C1 segment of cervical spinal cord (tissue), 14 donors: ENCODE measurements around the gene DYRK1A.

ENCODE experiments used
- DNase-seq, 14 donors: peaks; one replicate each; lab custom pipeline; 2025; lab: John Stamatoyannopoulos, UW

DYRK1A gene

DNA sequence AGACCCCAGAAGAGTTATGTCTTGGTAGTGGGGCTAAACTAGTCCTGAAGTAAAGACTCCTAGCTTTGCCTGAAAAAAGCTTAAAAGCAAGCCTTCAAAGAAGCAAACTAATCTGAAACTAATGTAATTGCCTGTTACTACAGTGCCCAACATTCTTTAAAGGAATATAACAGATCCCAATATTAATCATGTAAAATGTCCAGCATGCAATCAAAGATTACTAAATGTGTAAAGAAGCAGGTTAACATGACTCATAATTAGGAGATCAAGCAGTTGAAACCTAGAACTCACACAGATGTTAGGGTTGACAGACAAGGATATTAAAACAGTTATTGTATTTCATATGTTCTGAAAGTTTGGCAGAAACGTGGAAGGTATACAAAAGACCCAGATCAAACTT, 17.8 kb downstream of the DYRK1A start:
- DNase-seq, result no peak

DNA sequence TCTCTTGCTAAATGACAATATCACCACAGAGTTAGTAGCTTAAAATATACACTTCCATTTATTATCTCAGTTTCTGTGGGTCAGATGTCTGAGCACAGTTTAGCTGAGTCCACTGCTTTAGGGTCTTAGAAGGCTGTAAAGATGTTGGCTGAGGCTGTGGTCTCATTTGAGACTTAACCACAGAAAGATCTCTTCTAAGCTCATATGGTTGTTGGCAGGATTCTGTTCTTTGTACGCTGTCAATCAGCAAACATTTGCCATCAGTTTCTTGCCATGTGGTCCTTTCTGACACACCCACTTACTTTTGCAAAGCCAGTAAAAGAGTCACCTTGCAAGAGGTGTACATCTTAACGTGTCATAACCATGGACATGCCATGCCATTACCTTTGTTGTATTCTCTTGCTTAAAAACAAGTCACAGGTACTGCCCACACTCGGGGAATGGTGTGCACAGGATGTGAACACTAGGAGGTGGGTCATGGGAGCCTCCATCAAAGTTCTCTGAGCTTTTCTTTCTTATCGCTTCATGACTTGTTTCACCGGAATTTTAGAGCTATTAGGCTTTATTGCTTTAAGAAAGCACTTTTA, 18.7 kb downstream of the DYRK1A start:
- DNase-seq, result no peak

DNA sequence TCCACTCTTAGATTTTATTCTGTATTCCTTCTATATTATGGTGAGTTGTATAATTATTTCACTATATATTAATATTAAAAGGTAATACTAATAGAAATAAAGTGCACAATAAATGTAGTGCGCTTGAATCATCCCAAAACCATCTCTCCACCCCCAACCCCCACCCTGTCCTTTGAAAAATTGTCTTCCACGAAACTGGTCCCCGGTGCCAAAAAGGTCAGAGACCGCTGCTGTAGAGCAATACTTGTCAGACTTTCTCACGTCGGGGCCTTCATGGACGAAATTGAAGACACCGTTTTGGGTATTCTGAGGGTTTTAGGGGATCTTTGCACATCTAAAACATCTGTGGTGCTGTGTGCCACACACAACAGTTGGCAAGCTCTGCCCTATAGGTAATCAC, 19.6 kb downstream of the DYRK1A start:
- no peak for DNase-seq

DNA sequence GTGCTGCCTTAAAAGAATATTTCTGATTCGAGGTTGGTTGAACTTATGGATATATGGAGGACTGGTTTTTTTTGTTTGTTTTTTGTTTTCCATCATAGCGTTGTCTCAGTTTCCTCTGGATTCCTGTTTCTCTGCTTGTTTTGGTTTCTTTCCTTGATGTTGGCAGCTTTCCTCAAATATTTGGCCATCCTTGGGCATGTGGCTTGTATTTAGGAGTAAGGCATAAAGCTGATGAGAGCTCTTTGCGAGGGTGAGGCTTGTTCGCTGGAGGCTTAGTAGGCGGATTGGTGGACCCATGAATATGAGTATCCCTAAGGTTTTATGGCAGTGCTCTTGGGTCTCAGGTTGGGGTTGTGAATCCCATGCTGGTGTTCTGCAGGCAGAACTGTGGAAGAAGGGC, 22.9 kb downstream of the DYRK1A start:
- no peak for DNase-seq

DNA sequence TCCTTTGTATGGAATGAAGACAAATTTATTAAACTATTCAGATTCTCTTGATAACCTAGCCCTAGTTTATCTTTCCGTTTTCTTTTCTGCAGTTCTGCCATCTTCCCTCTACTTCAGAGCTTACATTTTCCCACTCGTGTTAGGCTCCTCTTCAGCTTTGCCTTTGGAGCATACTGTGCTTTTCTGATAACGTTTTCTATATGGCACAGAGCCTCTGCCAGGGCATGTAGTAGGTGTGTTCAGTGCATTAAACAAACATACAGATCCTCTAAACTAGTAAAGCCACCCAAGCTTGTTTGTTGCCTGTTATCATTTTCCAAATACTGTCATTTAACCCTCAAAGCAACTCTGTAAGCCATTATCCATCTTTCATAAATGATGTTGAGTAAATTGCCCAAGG, 25.1 kb downstream of the DYRK1A start:
- DNase-seq, result no peak

DNA sequence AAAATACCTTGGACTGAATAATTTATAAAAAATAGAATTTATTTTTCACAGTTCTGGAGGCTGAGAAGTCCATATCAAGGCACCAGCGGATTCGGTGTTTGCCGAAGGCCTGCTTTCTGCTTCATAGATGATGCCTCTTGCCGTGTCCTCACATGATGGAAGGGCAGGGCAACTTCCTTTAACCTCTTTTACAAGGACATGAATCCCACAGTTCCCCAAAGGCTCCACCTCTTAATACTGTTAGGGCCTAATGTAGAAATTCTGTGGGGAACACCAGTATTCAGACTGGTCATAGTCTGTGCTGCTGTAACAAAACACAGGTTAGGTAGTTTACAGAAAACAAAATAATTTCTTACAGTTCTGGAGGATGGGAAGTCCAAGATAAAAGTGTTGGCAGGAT, 25.9 kb downstream of the DYRK1A start:
- no peak for DNase-seq

DNA sequence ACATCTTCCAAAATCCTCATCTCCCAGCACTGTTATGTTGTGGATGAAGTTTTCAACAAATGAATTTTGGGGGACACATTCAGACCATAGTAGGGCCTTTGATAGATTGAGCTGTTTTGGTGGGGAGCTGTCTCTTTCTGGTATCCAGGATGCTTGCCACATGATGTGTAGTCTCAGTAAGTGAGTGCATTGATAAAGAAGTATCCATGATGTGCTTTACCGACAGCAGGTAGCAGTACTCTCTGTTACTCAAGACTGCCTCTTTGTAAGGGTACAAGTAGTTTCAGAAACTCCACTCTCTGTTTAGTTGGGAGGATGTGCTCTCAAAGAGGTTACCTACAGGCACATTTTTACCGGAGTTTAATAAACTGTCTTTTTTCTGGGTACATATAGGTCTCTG, 26.5 kb downstream of the DYRK1A start:
- no peak for DNase-seq

DNA sequence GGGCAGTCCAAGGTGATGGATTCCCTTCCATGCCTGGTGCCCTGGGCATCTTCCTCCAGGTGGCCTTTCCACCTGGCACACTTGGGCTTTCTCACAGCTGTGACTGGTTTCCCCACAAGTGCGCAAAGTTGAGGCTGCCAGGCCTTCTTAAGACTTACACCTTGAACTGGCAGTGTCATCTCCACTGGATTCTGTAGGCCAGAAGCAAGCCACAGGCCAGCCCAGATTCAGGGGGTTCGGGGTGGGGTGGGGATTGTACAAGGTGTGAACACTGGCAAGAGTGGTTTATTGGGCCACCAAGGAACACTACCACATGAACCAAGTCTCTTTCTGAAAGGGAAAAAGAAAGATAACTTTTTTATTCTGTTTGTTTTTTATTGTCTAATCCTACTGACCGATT, 27.2 kb downstream of the DYRK1A start:
- DNase-seq, result no peak

DNA sequence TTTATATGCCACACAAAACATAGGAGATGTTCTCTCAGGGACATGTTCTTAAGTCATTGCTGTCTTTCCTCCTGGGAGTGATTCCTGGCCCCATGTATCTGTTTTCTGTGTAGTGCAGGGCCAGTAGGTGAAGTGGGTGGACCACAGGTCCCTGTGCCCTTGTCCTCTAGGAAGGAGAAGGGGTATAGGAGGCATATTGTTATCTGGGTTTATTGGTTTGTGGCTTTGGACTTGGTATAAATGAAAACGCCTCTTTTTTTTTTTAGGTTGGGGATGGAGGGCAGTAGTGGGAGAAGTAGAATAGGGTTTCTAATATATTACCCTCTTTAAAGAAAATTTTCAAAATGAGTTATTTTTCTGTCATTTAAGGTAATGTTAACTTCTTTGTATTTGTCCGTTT, 29.4 kb downstream of the DYRK1A start:
- no peak for DNase-seq

DNA sequence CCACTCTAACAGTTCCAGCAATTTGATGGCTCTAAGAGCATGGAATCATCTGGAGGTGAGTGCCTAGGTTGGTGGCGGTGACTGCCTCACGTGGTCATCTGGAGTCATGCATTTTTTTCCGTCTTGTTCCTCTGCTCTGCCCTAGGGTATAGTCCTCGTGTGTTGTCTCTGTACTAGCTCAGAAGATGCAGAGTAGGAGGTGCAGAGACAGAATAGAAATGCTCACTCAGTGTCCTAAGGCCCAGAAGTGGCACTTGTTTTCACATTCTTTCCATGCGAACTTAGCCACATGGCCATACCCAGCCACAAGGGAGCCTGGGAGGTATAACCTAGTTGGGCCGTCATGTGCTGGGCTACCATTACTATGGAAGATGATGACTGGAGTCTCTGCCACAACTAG, 30.3 kb downstream of the DYRK1A start:
- DNase-seq, result no peak

DNA sequence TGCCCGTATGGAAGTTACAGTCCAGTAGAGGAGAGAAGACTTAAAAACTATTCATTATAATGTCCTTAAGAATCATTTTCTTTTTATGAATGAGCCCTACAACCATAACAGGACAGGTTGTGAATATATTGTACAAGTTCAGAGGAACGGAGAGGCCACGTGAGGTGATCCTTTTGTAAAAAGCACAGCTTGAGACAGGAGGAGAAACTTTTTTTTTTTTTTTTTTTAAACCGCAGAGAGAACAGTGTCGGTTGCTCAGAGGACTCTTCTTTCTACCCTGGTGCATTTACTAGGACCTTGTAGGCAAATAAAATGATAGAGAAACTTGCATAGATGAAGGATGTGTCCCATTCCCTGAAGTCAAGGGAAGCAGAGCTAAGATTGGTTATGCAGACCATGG, 32.1 kb downstream of the DYRK1A start:
- DNase-seq, result no peak

DNA sequence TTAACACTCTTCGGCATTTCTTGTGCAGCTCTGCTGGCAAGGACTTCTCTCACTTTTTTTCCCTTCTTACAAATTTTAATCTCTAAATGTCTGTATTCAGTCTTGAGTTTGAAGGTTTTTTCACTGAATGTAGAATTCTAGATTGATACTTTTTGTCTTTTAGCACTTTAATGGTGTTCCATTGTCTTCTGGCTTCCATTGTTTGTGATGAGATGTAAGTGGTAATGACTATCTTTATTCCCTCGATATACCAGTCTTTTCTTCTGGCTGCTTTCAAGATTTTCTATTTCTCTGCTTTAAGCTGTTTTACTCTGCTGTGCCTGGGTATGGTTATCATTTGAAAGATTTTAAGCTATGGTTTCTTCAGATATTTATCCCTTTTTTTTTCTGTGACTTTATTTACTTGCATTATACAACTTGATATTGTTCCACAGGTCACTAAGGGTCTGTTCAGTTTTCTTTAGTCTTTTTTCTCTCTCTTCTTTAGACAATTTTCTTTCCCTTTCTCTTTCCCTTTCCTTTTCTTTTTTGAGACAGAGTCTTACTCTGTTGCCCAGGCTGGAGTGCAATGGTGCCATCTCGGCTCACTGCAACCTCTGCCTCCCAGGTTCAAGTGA, 35.8 kb downstream of the DYRK1A start:
- DNase-seq, result no peak

DNA sequence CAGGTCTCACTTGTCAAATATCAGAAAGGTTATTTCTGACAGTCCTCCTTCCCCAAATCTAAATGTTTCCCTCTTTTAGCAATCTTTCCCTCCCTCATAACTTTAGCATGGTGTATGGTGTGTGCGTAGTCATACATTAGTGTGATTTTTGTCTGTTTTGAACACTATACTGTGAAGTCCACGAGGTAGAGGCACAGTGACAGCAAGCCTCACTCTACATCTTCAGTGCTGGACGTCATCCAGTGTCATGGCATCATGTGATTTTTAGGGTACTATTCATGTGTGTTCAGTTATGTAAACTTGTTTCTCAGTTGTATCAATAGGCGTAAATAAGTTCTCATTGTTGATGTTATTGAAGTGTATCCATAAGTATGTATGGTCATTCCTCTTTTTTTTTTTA, 39.1 kb downstream of the DYRK1A start:
- DNase-seq, result no peak

DNA sequence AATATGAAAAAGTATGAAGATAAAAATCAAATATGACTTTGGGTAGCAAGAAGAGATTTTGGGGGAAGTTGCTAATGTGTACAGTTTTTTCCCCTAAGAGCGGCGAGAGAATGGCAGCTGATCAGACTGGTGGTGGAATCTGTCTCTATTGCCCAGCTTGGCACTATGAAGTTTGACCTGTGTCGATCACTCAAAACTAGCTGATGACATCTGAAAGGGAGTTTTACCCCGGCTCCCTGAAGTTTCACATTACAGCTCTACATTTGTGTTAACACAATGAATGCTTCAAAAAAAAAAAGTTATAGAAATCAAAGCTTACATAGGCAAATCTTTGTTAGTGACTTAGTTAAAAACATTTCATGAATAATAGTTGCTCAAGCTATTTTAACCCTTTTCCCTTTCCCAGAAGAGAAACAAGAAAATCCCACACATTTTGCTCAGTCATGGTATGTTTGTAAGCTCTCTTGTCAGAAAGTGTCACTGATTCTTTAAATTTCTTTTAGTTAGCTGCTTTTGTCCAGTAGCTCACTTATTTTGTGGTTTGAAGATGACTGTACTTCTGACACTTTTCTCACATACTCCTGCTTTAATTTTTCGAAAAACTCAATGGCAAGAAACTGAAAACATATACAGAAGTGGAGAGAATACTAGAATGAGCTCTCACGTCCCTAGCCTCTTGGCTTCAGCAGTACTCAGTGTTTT, 41.3 kb downstream of the DYRK1A start:
- DNase-seq, result no peak

DNA sequence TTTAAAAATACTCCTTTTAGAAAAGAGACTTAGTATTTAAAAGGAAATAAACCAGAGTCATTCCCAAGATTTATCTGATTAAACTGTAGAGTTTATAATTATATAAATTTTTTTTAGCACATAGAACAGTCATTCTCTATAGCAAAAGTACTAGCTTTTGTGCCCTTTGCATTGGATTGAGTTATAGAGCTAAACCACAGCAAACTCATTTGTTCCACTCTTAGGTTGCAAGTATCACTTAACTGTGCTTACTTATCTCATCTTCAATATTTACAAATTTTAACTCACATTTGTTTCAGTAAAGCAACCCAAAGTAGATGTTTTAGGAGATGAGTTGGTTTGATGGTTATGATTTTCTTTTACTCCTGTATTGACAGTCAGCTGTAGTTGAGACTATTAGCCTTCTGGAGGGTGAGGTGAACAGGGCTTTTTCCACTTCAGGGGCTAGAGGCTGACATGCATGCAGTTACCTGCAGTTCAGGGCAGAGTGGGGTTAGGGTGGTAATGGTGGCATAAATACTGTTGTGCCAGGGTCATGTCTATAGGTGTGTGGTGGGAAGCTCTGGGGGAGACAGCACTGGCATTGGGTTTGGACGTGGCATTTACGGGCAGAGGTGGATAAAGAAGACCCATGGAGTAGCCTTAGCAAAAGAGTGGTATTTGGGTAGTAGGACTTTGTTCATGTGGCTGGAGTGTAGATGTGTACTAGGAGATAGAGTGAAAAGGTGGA, 42.1 kb downstream of the DYRK1A start:
- DNase-seq, result no peak

DNA sequence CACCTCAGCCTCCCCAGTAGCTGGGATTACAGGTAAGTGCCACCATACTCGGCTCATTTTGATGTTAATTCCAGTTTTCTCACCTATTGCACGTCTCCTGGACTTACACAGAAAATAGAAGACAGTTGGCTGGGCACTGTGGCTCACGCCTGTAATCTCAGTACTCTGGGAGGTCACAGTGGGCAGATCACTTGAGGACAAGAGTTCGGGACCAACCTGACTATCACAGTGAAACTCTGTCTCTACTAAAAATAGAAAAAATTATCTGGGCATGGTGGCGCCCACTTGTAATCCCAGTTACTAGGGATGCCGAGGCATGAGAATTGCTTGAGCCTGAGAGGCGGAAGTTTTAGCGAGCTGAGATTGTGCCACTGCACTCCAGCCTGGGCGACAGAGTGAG, 44.1 kb downstream of the DYRK1A start:
- DNase-seq, result no peak

DNA sequence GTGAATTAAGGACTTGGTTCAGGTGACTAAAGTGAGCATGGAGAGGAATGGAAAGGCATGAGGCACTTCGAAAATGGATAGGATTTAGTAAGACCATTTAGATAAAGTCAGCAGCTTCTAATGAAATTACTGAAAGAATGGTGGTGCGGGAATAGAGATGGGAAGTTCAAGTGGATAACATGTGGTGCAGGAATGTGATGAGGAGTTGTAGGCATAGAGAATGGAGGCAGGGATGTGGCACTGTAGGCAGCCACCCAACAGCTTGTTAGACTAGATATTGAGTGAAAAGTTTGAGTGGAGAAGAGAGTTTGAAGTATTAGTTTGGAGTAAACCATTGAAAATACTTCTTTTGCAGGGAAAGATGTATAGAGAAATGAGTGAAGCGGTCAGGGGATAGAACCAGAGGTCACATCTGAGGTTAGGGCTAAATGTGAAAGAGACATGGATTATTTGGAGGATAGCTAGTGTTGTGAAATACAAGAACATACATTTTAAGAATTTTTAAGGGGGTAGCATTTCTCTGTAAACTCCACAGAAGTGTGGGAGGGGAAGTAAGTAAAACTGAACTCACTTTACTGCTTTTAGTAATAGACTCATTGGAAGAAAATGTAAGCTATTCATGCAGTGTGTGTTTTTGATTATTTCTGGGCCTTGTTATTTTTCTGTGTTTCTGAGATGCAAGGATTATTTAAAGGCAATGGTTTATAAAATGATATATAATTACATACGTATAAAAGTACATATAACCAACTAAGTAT, 46.2 kb downstream of the DYRK1A start:
- DNase-seq, result no peak

DNA sequence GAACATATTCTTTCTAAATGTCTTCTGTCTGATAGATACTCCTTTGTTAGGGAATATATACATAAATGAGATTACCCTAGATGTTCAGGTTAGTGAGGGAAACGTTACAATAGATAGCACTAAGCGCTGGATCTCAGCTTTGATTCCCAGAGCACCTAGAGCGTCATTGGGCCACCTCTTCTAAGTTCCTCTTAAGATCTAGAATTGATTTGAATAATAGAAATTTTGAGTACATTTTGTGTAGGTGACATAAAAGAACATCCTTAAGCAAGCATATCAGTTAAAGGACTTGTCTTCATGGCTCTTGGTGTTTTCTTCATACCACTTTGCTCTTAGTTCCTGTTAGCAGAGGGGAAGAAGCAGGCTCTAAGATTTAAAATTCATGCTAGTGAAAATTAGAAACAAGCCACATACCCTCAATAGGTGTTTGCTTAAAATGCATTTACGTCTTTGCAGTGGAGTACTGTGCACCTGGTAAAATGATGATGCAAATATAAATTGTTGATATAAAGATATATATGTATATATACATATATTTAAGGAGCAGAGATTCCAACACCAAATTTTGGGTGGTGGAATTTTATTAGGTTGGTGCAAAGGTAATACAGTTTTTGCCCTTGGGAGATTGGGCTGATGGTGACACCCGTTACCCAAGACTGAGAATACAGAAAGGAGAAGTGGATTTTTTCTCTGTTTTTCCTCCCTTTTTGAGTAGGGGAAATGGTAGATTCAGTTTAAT, 47.1 kb downstream of the DYRK1A start:
- DNase-seq, result no peak

DNA sequence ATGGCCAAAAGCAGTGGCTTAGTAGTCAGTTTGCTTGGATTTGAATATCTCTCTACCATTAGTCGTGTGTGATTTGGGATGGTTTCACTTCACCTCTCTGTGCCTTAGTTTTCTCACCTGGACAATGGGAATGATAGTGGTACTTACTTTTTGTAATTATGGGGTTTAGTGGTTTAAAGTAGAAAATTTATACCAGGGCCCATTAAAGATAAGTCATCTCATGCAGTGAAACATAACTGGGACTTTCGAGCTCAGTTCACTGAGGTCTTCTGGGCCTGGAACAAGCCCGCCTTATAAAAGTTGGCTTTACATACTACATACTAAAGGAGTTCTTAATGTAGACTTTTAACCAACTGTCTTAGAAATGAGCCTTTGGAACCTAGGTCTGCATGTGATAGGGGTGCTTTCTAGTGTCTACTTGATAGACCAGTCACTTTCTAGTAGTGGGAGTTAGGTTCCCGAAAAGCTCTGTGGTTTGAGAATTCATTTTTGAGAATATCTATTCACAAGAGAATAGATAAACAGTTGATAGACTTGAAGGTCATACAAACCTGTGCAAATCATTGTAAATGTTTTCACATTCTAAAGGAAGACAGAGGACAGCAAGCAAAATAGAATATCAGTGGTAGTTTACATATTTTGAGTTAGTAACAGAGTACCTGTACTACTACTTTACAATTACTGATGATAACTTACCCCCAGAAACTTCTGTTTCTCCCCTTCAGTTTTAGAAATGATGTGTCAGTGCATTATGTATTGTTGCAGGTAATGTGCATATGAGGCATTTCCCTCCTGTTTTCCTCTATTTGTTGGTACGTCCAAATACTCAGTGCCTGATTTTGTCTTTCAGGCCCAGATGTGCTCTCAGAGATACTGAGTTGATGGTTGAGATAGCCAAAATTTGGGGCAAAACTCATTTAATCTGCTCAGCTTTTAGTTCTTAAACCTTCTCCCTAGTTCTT, 48.0 kb downstream of the DYRK1A start:
- no peak for DNase-seq

DNA sequence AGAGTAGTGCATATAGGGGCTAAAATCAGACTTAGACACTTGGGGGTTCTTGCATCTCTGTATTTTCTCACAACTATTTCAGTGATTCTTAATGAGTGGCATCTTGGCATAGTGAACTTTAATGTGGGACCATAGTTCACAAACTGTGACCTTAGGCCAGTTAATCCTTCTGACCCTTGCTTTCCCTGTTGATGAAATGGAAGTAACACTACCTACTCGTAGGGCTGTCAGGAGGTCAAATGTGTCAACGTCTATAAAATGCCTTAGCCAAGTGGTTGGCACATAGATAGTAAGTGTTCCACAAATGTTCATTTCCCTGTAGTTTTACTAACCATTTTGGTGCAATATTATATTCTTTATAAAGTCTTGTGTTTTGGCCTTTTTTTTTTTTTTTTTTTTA, 49.4 kb downstream of the DYRK1A start:
- no peak for DNase-seq
